HCT116 (cell line): ENCODE data around the gene RBPJ.

ENCODE experiments used
- CEBPB ChIP-seq: IDR thresholded peaks from 2 replicates; pipeline ENCODE4 v1.6.1; 2012; ENCODE audit warnings: low read depth
- EZH2 ChIP-seq: fragments of 200-600 bp; sonication (generic); IDR thresholded peaks from 2 replicates; pipeline ENCODE4 v1.6.1; 2017; ENCODE audit warnings: antibody characterized with exemption, mixed run types
- EZH2phosphoT487 ChIP-seq: fragments of 200-600 bp; IDR thresholded peaks from 2 replicates; pipeline ENCODE4 v1.6.1; 2018; ENCODE audit warnings: antibody characterized with exemption, borderline replicate concordance
- POLR2A ChIP-seq: IDR thresholded peaks from 2 replicates; pipeline ENCODE4 v1.7.0; 2011; ENCODE audit warnings: borderline replicate concordance; ENCODE audit not compliant: insufficient read depth, insufficient read length; ENCODE audit errors: extremely low read depth
- POLR2AphosphoS5 ChIP-seq: IDR thresholded peaks from 2 replicates; pipeline ENCODE4 v1.6.1; 2011; ENCODE audit warnings: mild to moderate bottlenecking, low read depth, low read length, moderate library complexity
- RAD21 ChIP-seq: IDR thresholded peaks from 2 replicates; pipeline ENCODE4 v1.6.1; 2012; ENCODE audit warnings: low read depth, mild to moderate bottlenecking
- SIN3A ChIP-seq: IDR thresholded peaks from 2 replicates; pipeline ENCODE4 v1.6.1; 2012; ENCODE audit warnings: low read depth
- TCF7L2 ChIP-seq: IDR thresholded peaks from 2 replicates; pipeline ENCODE4 v1.7.0; 2011; ENCODE audit warnings: borderline replicate concordance, inconsistent platforms; ENCODE audit not compliant: insufficient read depth, insufficient read length; ENCODE audit errors: extremely low read depth
- ZFX ChIP-seq: fragments of 450-650 bp; IDR thresholded peaks from 2 replicates; pipeline ENCODE4 v1.6.1; 2017
- ZNF274 ChIP-seq: fragments of 200-500 bp; sonication (Bioruptor generic); IDR thresholded peaks from 2 replicates; pipeline ENCODE4 v1.6.1; 2014; ENCODE audit warnings: mild to moderate bottlenecking, low read depth, low read length, inconsistent platforms
- TF ChIP-seq, protein P1 (sequence below): IDR thresholded peaks from 2 replicates; pipeline ENCODE4 v1.6.1; 2012
- TF ChIP-seq, protein P2 (sequence below), 3 experiments: fragments of 200-600 bp in 1 of 3; sonication (generic) in 1 of 3; IDR thresholded peaks in 2 of 3; conservative IDR thresholded peaks in 1 of 3; 2 replicates each; pipeline ENCODE4 v1.5.1; 2012 to 2017; ENCODE audit warnings: low read depth in 2 of 3, low read length in 2 of 3, antibody characterized with exemption in 1 of 3, borderline replicate concordance in 1 of 3, control low read depth in 1 of 3, mild to moderate bottlenecking in 1 of 3, mixed read lengths in 1 of 3, mixed run types in 1 of 3, moderate library complexity in 1 of 3; ENCODE audit not compliant: insufficient read depth in 1 of 3
- TF ChIP-seq, protein P3 (sequence below): IDR thresholded peaks from 2 replicates; pipeline ENCODE4 v1.6.1; 2012
- TF ChIP-seq, protein P4 (sequence below): IDR thresholded peaks from 2 replicates; pipeline ENCODE4 v1.6.1; 2012; ENCODE audit warnings: low read depth

DNA sequence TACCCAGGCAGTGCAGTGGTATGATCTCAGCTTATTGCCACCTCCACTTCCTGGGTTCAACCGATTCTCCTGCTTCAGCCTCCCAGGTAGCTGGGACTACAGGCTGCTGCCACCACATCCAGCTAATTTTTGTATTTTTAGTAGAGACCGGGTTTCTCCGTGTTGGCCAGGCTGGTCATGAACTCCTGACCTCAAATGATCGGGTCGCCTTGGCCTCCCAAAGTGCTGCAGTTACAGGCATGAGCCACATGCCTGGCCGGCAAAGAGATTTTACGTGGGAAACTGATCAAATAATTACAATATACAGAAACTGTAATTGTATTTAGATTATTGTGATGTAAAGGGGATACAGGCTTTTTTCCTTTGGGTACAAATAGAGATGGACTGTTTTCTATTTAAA, 33.7 kb downstream of the RBPJ start:
- TF ChIP-seq TCF7L2 (no peak), RAD21 (no peak), CEBPB (no peak), EZH2 (no peak), POLR2A (no peak), POLR2AphosphoS5 (no peak), SIN3A (no peak), EZH2phosphoT487 (no peak), ZFX (no peak), ZNF274 (no peak)
- TF ChIP-seq, protein P1, sequence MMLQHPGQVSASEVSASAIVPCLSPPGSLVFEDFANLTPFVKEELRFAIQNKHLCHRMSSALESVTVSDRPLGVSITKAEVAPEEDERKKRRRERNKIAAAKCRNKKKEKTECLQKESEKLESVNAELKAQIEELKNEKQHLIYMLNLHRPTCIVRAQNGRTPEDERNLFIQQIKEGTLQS, result no peak
- TF ChIP-seq, protein P2, sequence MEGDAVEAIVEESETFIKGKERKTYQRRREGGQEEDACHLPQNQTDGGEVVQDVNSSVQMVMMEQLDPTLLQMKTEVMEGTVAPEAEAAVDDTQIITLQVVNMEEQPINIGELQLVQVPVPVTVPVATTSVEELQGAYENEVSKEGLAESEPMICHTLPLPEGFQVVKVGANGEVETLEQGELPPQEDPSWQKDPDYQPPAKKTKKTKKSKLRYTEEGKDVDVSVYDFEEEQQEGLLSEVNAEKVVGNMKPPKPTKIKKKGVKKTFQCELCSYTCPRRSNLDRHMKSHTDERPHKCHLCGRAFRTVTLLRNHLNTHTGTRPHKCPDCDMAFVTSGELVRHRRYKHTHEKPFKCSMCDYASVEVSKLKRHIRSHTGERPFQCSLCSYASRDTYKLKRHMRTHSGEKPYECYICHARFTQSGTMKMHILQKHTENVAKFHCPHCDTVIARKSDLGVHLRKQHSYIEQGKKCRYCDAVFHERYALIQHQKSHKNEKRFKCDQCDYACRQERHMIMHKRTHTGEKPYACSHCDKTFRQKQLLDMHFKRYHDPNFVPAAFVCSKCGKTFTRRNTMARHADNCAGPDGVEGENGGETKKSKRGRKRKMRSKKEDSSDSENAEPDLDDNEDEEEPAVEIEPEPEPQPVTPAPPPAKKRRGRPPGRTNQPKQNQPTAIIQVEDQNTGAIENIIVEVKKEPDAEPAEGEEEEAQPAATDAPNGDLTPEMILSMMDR (IDR thresholded peaks at IDR 0.05 in 2 of 3, conservative IDR thresholded peaks at IDR 0.05 in 1 of 3; ENCODE audit: borderline replicate concordance in 1 of 3, insufficient read depth in 1 of 3, low read depth in 2 of 3, low read length in 2 of 3), result no peak
- TF ChIP-seq, protein P3, sequence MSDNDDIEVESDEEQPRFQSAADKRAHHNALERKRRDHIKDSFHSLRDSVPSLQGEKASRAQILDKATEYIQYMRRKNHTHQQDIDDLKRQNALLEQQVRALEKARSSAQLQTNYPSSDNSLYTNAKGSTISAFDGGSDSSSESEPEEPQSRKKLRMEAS, result no peak
- TF ChIP-seq, protein P4, sequence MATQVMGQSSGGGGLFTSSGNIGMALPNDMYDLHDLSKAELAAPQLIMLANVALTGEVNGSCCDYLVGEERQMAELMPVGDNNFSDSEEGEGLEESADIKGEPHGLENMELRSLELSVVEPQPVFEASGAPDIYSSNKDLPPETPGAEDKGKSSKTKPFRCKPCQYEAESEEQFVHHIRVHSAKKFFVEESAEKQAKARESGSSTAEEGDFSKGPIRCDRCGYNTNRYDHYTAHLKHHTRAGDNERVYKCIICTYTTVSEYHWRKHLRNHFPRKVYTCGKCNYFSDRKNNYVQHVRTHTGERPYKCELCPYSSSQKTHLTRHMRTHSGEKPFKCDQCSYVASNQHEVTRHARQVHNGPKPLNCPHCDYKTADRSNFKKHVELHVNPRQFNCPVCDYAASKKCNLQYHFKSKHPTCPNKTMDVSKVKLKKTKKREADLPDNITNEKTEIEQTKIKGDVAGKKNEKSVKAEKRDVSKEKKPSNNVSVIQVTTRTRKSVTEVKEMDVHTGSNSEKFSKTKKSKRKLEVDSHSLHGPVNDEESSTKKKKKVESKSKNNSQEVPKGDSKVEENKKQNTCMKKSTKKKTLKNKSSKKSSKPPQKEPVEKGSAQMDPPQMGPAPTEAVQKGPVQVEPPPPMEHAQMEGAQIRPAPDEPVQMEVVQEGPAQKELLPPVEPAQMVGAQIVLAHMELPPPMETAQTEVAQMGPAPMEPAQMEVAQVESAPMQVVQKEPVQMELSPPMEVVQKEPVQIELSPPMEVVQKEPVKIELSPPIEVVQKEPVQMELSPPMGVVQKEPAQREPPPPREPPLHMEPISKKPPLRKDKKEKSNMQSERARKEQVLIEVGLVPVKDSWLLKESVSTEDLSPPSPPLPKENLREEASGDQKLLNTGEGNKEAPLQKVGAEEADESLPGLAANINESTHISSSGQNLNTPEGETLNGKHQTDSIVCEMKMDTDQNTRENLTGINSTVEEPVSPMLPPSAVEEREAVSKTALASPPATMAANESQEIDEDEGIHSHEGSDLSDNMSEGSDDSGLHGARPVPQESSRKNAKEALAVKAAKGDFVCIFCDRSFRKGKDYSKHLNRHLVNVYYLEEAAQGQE, result no peak
